GM12892 (cell line): ENCODE data around the gene CAP2.

ENCODE experiments used
- POLR2A ChIP-seq: IDR thresholded peaks from 2 replicates; pipeline ENCODE4 v1.6.1; 2011; ENCODE audit warnings: low read depth, low read length, control low read depth
- POLR2AphosphoS5 ChIP-seq: IDR thresholded peaks from 2 replicates; pipeline ENCODE4 v1.6.1; 2011; ENCODE audit warnings: low read depth, low read length, control low read depth
- TAF1 ChIP-seq: IDR thresholded peaks from 2 replicates; pipeline ENCODE4 v1.6.1; 2011; ENCODE audit warnings: low read depth, mild to moderate bottlenecking, control low read depth, low read length, borderline replicate concordance

DNA sequence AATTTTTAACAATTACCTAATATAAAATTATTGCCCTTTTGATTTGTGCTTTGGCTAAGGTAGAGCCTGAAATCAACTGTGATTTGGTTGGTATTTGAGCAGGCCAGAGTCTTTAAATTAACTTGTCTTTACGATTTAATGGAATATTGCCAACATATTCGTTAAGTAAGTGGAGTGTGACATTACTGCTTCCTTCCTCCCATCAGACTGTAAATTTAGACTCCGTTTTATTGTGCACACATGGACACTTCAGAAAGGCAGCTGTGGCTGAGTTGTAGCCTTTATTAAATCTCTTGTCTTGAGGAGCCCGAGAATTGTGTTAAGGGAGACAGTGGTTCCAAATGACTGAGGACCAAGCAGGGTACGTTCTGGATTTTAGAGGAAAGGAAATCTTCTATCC lies 57.4 kb downstream of the CAP2 start:
- TF ChIP-seq POLR2AphosphoS5 (no peak), POLR2A (no peak), TAF1 (no peak)
